ENCODE measurements around the gene SNTA1.
"Not testable (repeated sequence)": the region's sequence is repeated elsewhere in the genome, so short reads cannot be mapped to it uniquely, and the experiment has no call there.

Gene SNTA1

GRCh38 chr20:33443512-33444239 lies at the start of gene SNTA1:
Gene SNTA1, minus strand, starts transcription at chr20:33443763. Its CDS starts 143 bp downstream, at chr20:33443620.
- DNase-seq, result peak; percentile 90

DNA sequence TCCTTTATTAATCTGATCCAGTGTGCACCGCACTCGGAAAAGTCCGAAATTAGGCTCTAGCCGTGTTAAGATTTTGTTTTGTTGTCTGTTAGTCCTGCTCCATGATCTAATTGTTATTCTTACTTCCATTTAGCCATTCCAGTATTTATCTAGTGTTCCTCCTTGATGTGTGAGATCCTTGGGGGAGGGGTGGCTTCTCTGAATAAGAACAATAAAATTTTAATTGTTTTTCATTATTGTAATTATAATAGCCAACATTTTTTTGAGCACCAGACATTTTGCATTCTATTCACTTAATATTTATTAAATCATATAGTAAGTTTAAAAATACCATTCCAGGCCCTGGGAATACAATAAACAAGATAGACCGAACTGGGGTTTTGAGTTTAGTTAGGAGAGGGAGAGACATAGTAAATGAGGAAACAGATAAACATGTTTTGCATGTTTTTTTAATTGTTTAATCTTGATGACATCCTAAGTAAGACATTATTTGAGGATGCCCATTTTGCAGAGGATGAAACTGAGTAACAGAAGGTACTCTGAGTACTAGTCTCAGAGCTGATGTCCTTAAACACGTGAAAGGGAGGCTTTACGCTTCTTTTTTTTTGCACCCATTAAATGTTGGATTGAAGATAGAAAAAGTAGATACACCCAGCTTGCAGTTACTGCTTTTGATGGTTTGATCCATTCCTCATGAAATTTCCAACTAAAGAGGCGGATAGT lies 47.5 kb upstream of the SNTA1 start:
- DNase-seq, result no peak

DNA sequence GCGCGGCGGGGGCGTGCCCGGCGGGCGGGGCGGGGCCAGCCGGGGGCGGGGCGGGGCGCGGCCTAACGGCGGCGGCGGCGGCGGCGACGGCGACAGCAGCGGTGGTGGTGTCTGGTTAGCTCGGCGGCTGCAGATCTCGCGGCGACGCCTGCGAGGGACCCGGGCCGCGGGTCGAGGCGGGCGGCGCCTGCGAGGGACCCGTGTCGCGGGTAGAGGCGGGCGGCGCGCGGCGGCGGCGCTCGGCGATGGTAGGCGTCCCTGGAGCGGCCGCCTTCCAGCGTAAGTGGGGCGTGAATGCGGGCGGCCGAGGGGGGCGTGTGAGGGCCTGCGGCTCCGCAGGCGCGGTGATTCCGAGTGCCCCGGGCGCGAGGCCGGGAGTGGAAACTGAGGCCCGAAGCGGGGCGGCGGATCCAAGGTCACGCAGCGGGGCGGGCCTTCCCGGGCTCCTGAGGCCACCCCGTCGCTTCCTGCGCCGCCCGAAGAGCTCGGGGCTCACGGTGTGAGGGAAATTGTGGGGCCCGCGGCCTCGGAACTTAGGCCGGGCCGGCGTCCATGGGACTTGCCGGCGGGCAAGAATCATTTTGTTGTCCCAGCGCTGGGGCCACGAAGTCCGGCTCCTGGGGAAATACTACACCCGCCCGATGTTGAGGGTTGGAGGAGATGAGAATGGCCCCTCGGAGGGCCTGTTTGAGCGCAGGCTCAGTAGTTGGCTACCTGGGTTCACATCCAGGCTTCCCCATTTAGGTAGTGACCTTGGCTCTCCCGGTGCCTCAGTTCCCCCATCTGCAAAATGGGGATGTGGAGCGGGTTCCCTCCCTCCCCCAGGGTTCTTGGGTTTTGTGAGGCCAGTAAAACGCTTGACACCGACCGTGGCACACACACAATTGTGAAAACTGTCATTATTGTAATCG lies 46.7 kb upstream of the SNTA1 start, which contains the start of gene CBFA2T2:
Gene CBFA2T2, plus strand, starts transcription at position 74 of the 911 bp plus-strand sequence. Its CDS starts 172 bp downstream, at position 246.
- DNase-seq, result no peak

DNA sequence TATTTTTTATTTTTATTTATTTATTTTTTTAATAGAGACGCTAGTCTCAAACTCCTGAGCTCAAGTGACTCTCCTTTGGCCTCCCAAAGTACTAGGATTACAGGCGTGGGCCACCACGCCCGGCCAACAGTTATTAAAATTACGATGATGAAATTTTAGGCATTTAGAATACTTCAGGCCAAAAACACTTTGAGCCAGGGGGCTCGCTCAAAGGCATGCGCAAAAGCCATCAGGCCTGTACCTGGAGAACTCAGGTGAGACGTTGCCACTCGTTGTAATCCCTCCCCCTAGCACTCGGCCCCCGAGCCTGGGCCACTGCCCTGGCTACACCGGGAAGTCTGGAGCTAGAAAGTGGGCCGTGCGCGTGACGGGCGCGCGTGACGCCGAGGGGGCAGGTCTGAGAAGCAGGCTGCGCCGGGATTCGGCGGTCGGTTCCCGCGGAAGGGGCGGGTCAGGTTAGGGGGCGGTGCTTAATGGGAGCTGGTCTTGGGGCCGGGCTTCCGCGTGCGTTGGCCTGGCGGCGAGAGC lies 46.0 kb upstream of the SNTA1 start:
- DNase-seq, result peak; percentile 99

GRCh38 chr20:33488661-33489494 lies 45.3 kb upstream of the SNTA1 start:
- DNase-seq, result not testable (repeated sequence)

GRCh38 chr20:33488201-33488600 lies 44.6 kb upstream of the SNTA1 start:
- DNase-seq, result no peak

DNA sequence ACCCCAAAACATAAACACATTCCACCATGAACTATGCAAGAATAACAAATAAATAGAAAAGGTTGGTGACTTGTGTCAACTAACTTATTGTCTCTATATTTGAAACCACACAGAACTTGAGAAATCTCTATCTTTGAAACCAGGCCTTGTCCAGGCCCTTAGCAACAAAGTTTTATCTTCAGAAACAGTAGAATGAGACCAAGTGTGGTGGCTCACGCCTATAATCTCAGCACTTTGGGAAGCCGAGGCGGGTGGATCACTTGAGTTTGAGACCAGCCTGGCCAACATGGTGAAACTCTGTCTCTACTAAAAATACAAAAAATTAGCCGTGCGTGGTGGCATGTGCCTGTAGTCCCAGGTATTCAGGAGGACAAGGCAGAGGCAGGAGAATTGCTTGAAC lies 39.6 kb upstream of the SNTA1 start:
- DNase-seq, result not testable (repeated sequence)

- peak; percentile 50 for DNase-seq
Measured at GRCh38 chr20:33482581-33482980, 39.0 kb upstream of the SNTA1 start.

DNA sequence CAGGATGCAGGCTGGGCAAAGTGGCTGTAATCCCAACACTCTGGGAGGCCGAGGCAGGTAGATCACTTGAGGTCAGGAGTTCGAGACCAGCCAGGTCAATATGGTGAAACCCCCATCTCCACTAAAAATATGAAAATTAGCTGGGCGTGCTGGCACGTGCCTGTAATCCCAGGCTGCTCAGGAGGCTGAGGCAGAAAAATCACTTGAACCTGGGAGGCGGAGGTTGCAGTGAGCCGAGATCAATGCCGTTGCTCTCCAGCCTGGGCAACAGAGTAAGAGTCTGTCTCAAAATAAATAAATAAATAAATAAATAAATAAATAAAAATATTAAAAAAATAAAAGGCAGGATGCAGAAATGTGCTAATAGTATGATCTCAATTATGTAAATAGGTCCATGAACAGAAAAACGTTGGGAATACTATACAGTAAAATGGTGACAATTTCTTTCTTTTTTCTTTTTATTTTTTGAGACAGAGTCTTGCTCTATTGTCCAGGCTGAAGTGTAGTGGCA lies 37.9 kb upstream of the SNTA1 start:
- no peak for DNase-seq

GRCh38 chr20:33480048-33480447 lies 36.5 kb upstream of the SNTA1 start:
- DNase-seq, result no peak

GRCh38 chr20:33477386-33478234 lies 34.0 kb upstream of the SNTA1 start:
- peak; percentile 89 for DNase-seq

DNA sequence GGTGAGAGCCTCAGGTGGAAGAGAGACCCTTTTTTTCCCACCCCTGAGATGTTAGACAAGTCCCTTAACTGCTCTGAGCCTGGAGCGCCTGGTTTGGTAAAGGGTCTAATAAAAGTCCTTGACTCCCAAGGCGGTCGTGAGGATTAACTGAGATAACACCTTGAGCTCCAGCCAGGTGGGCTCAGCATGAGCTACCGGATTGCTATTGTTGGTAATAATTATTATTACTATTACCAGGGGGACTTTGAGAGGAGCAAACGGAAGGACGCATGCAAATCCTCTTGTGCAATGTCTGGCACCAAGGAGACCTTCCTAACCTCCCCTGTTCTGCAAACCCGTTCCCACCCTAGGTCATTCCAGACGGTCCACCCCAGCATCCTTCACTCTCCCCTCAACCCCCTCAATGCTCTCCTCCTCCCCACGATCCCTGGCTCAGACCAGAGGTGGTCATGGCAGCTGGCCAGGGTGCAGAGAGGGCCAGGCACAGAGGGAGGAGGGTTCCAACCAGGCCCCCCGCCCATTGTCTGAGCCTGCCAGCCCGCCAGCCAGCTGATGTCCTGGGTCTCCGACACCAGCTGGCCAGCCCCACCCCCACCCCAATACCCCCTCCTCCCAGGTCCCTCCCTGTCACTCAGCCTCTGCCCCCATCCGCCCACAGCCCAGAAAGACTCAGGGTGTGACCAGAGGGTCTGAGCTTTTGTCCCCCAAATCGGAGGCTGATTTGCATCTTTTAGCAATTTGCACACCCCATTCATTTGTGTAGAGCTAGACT lies 32.0 kb upstream of the SNTA1 start:
- DNase-seq, result no peak

DNA sequence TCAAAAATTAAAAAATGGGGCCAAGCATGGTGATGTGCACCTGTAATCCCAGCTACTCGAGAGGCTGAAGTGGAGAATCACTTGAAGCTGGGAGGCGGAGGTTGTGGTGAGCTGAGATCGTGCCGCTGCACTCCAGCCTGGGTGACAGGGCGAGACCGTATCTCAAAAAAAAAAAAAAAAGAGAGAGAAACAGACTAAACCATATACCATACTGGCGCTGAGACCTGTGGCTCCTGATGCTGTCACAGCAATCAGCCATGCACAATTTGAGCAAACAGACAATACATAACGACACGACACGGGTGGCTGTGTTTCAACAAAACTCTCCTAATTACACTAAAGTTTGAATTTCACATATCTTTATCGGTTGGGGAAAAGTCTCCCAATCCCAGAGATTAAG lies 31.4 kb upstream of the SNTA1 start:
- DNase-seq, result no peak

DNA sequence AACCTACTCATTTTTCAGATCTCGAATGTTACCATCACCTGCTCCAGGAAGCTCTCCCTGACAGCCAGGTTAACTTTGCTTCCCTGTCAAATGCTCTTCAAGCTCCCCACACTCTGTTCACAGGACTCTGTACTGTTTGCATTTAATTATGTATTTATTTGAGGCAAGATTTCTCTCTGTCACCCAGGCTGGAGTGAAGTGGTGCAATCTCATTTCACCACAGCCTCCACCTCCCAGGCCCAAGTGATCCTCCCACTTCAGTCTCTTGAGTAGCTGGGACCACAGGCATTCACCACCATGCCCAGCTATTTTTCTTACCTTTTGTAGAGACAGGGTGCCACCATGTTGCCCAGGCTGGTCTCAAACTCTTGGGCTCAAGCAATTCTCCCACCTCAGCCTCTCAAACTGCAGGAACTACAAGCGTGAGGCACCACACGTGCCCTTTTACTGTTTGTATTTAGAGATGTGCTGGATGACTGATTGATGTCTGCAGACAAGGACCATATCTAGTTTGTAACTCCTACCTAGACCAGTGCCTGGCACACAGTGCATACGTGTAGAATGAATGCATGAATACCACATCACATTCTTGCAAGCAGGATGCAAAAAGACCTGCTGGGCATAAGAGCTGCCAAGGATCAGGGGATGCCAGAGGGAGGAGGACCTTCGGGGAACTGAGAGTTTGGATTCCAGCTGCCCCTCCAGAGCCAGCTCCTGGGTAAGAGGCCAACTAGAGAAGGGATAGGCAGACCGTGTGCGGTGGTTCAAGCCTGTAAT lies 30.7 kb upstream of the SNTA1 start:
- no peak for DNase-seq

DNA sequence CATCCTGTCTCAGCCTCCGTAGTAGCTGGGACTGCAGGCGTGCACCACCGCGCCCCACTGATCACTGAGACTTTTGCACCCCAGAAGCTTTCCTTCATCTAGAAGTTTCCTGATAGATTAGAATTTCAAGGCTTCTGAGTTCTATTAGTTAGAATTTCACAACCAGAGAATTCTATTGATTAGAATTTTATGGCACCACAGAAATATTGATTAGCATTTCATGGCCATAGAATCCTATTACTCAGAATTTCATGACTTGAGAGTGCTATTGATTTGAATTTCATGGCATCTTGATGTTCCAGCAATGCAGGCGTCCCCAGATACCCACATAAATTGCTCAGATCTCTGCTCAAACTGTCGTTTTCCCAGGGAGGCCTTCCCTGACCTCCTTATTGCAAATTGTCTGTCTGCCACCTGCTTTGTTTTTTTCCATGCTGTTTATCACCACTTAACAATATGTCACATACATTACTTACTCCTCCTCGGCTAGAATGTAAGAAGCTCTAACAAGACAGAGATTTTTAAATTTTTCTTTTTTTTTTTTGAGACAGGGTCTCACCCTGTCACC lies 29.4 kb upstream of the SNTA1 start:
- peak; percentile 58 for DNase-seq

DNA sequence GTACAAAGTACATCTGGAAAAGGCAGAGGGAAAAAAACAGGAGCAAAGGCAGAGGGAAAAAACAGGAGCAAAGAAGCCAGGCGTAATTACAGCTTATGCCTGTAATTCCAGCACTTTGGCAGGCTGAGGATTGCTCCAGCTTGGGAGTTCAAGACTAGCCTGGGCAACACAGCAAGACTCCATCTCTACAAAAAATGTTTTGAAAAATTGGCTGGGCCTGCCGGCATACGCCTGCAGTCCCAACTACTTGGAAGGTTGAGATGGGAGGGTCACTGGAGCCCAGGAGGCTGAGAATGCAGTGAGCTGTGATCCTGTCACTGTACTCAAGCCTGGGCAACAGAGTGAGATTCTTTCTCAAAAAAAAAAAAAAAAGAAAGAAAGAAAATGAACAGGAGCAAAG lies 27.3 kb upstream of the SNTA1 start:
- DNase-seq, result no peak

DNA sequence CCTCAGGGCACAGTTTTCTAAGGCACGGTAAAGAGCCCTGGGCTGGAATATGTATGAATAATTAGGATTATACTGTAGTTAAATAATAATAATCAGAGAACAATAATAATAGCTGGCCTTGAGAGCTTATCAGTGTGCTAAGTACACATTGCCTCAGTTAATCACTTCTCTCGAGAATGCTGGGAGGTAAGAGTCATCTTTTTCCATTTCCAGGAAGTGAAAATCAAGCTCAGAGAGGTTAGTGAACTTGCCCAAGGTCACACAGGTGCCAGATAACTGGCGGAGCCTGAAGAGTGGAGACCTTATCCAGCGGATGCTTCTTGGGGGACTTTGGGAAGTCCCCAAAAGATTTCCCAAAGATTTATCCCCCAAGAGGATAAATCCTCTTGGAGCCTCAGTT lies 26.9 kb upstream of the SNTA1 start:
- DNase-seq, result no peak

- no peak for DNase-seq
Measured at GRCh38 chr20:33466303-33466646, 22.7 kb upstream of the SNTA1 start.

Data from NCI-H2171 (cell line).